Body of pancreas (tissue), 4 donors: ENCODE results near the gene GTF2H1. TPM values are rescaled to one million over a fixed set of nuclear protein-coding genes. Genes with fewer than 3 reads are reported as not detected.

Experiments used
- ATAC-seq: fragments of 150-250 bp; one replicate; pipeline ENCODE4 v1.9.1; 2016
- DNase-seq, 4 donors: peaks; one replicate each; pipeline ENCODE4 v3.0.0-alpha.2; 2019
- H3K27ac ChIP-seq, 4 donors: fragments of 200-600 bp; sonication (generic); 1 replicate in 3 of 4; 2 replicates in 1 of 4; pipeline versions ENCODE4 v1.5.1 to v1.6.1; 2016 to 2019; ENCODE audit warnings: mild to moderate bottlenecking in 1 of 4, mixed read lengths in 1 of 4, moderate library complexity in 1 of 4
- H3K27me3 ChIP-seq, 2 donors: fragments of 200-600 bp; sonication (generic); one replicate each; pipeline ENCODE4 v1.6.0; 2016; ENCODE audit warnings: mild to moderate bottlenecking in 1 of 2
- H3K36me3 ChIP-seq, 2 donors: fragments of 200-600 bp; sonication (generic); replicated peaks in 1 of 2; 2 replicates each; pipeline ENCODE4 v1.5.1; 2016; ENCODE audit warnings: low read depth in 2 of 2; ENCODE audit not compliant: insufficient read depth in 1 of 2
- H3K4me1 ChIP-seq: fragments of 200-600 bp; sonication (generic); one replicate; pipeline ENCODE4 v1.6.0; 2016
- H3K4me3 ChIP-seq, 2 donors: fragments of 200-600 bp; sonication (generic); 1 replicate in 1 of 2; 2 replicates in 1 of 2; pipeline ENCODE4 v1.5.1; 2016 to 2019
- H3K9me3 ChIP-seq, 3 donors: fragments of 200-600 bp; sonication (generic); 1 replicate in 2 of 3; 2 replicates in 1 of 3; pipeline ENCODE4 v1.5.1; 2016
- CTCF ChIP-seq, 7 experiments: fragments of 450-650 bp in 4 of 7; fragments of 200-600 bp in 3 of 7; sonication (generic) in 3 of 7; IDR thresholded peaks; one replicate each; pipeline ENCODE4 v1.5.1; 2016 to 2019; ENCODE audit warnings: antibody characterized with exemption in 7 of 7
- POLR2A ChIP-seq, 3 donors: fragments of 450-650 bp; IDR thresholded peaks; one replicate each; pipeline ENCODE4 v1.6.1; 2016; ENCODE audit warnings: antibody characterized with exemption in 3 of 3, mild to moderate bottlenecking in 2 of 3
- WGBS, 2 donors: methylation state at CpG; one replicate each; pipeline ENCODE4 v1.1.5; 2017; 5-methylcytosine and 5-hydroxymethylcytosine counted together
- intact Hi-C: fragments of 100-400 bp; cut with DNase I; formaldehyde crosslinking; loops from one replicate; pipeline ENCODE4 v1.15.1; 2023
- total RNA-seq, 2 donors: library from RNA; depleted of rRNA; stranded (reverse); fragments of >200 nt; gene quantifications; one replicate each; pipeline ENCODE4 v1.1.0, GENCODE V29; 2016

The GTF2H1 gene
- total RNA-seq, 2 donors from 2014 or later = 26.5 to 48.5 TPM

- Histone ChIP-seq H3K27ac (no peak overlapping the region), H3K9me3 (no peaks in the 10 kb centered on the region), H3K27me3 (no peaks in the 10 kb centered on the region), H3K36me3 (no peaks in the 10 kb centered on the region), H3K4me1 (peaks cover 44% of the 10 kb centered on the region), H3K4me3 (no peak overlapping the region)
- intact Hi-C loops = no loop called here
- TF ChIP-seq CTCF (IDR thresholded peaks at IDR 0.05) (no peak), POLR2A (IDR thresholded peaks at IDR 0.05) (no peak)
- WGBS, 2 donors = 94 to 100% methylated on average over 2 of the region's 2 CpGs
- DNase-seq (no peak), ATAC-seq (no peak)
These were observed 6.5 kb upstream of the GTF2H1 start for GRCh38 chr11:18315893-18316292.

- Histone ChIP-seq H3K4me1 (peaks cover 30% of the 10 kb centered on the region), H3K27ac (no peak overlapping the region), H3K27me3 (no peaks in the 10 kb centered on the region), H3K9me3 (no peaks in the 10 kb centered on the region), H3K4me3 (no peak overlapping the region), H3K36me3 (no peaks in the 10 kb centered on the region)
- DNase-seq = no peak
- TF ChIP-seq POLR2A (IDR thresholded peaks at IDR 0.05) = no peak
- no peak for TF ChIP-seq CTCF (IDR thresholded peaks at IDR 0.05)
- 92 to 95% methylated on average over 4 of the region's 4 CpGs for WGBS, 2 donors
- intact Hi-C loops = no loop called here
- ATAC-seq = no peak
These were observed 4.8 kb upstream of the GTF2H1 start for GRCh38 chr11:18317551-18317950.

- Histone ChIP-seq H3K27me3 (no peaks in the 10 kb centered on the region), H3K4me3 (no peak overlapping the region), H3K27ac (peak overlapping the region in 1 of 4 donors; percentile 18), H3K9me3 (no peaks in the 10 kb centered on the region), H3K4me1 (peaks cover 33% of the 10 kb centered on the region), H3K36me3 (no peaks in the 10 kb centered on the region)
- intact Hi-C loops = loop anchor here (10.0 kb wide), 1 partner anchor 75 kb away; the partner anchor contains the start of gene LDHA
- ATAC-seq (no peak), DNase-seq (no peak)
- TF ChIP-seq CTCF (IDR thresholded peaks at IDR 0.05) = no peak
- no peak for TF ChIP-seq POLR2A (IDR thresholded peaks at IDR 0.05)
- 65 to 67% methylated on average over 3 of the region's 3 CpGs for WGBS, 2 donors
These were observed 2.5 kb upstream of the GTF2H1 start for GRCh38 chr11:18319914-18320313.

- ATAC-seq = no peak
- TF ChIP-seq CTCF (IDR thresholded peaks at IDR 0.05) (no peak), POLR2A (IDR thresholded peaks at IDR 0.05) (no peak)
- Histone ChIP-seq H3K27ac (no peak overlapping the region), H3K36me3 (no peaks in the 10 kb centered on the region), H3K27me3 (no peaks in the 10 kb centered on the region), H3K9me3 (no peaks in the 10 kb centered on the region), H3K4me3 (no peak overlapping the region), H3K4me1 (peaks cover 39% of the 10 kb centered on the region)
- intact Hi-C loops = loop anchor here (10.0 kb wide), 1 partner anchor 74 kb away; the partner anchor contains the start of gene LDHA
- DNase-seq = no peak
These were observed 1.8 kb upstream of the GTF2H1 start for GRCh38 chr11:18320617-18321016.

- intact Hi-C loops = loop anchor here (10.0 kb wide), 1 partner anchor 73 kb away; the partner anchor contains the start of gene LDHA
These were observed 794 bp upstream of the GTF2H1 start for GRCh38 chr11:18321578-18321968.

More at GRCh38 chr11:18321578-18321968, 794 bp upstream of the GTF2H1 start:
- Histone ChIP-seq H3K9me3 (no peaks in the 10 kb centered on the region), H3K27ac (peak overlapping the region; percentile 94 to 99 (median 98)), H3K4me1 (peaks cover 39% of the 10 kb centered on the region), H3K36me3 (peaks cover 0 to 2% of the 10 kb centered on the region in 2 donors), H3K4me3 (peak overlapping the region; percentile 58 to 72), H3K27me3 (no peaks in the 10 kb centered on the region)
- WGBS, 2 donors = 3 to 5% methylated on average over 4 of the region's 4 CpGs
- no peak for ATAC-seq
- TF ChIP-seq CTCF (IDR thresholded peaks at IDR 0.05) (no peak), POLR2A (IDR thresholded peaks at IDR 0.05) (no peak)
- DNase-seq = no peak
